Body of pancreas (tissue), 4 donors: ENCODE data around the gene ZNF891. TPM values are rescaled to one million over a fixed set of nuclear protein-coding genes. Genes with fewer than 3 reads are reported as not detected.

ENCODE experiments used
- ATAC-seq: fragments of 150-250 bp; one replicate; pipeline ENCODE4 v1.9.1; 2016
- DNase-seq, 4 donors: peaks; one replicate each; pipeline ENCODE4 v3.0.0-alpha.2; 2019
- H3K27ac ChIP-seq, 4 donors: fragments of 200-600 bp; sonication (generic); 1 replicate in 3 of 4; 2 replicates in 1 of 4; pipeline versions ENCODE4 v1.5.1 to v1.6.1; 2016 to 2019; ENCODE audit warnings: mild to moderate bottlenecking in 1 of 4, mixed read lengths in 1 of 4, moderate library complexity in 1 of 4
- H3K27me3 ChIP-seq, 2 donors: fragments of 200-600 bp; sonication (generic); one replicate each; pipeline ENCODE4 v1.6.0; 2016; ENCODE audit warnings: mild to moderate bottlenecking in 1 of 2
- H3K36me3 ChIP-seq, 2 donors: fragments of 200-600 bp; sonication (generic); replicated peaks in 1 of 2; 2 replicates each; pipeline ENCODE4 v1.5.1; 2016; ENCODE audit warnings: low read depth in 2 of 2; ENCODE audit not compliant: insufficient read depth in 1 of 2
- H3K4me1 ChIP-seq: fragments of 200-600 bp; sonication (generic); one replicate; pipeline ENCODE4 v1.6.0; 2016
- H3K4me3 ChIP-seq, 2 donors: fragments of 200-600 bp; sonication (generic); 1 replicate in 1 of 2; 2 replicates in 1 of 2; pipeline ENCODE4 v1.5.1; 2016 to 2019
- H3K9me3 ChIP-seq, 3 donors: fragments of 200-600 bp; sonication (generic); 1 replicate in 2 of 3; 2 replicates in 1 of 3; pipeline ENCODE4 v1.5.1; 2016
- POLR2A ChIP-seq, 3 donors: fragments of 450-650 bp; IDR thresholded peaks; one replicate each; pipeline ENCODE4 v1.6.1; 2016; ENCODE audit warnings: antibody characterized with exemption in 3 of 3, mild to moderate bottlenecking in 2 of 3
- WGBS, 2 donors: methylation state at CpG; one replicate each; pipeline ENCODE4 v1.1.5; 2017; 5-methylcytosine and 5-hydroxymethylcytosine counted together
- intact Hi-C: fragments of 100-400 bp; cut with DNase I; formaldehyde crosslinking; loops from one replicate; pipeline ENCODE4 v1.15.1; 2023
- total RNA-seq, 2 donors: library from RNA; depleted of rRNA; stranded (reverse); fragments of >200 nt; gene quantifications; one replicate each; pipeline ENCODE4 v1.1.0, GENCODE V29; 2016
- TF ChIP-seq, protein P1 (sequence below), 7 experiments: fragments of 450-650 bp in 4 of 7; fragments of 200-600 bp in 3 of 7; sonication (generic) in 3 of 7; IDR thresholded peaks; one replicate each; pipeline ENCODE4 v1.5.1; 2016 to 2019; ENCODE audit warnings: antibody characterized with exemption in 7 of 7

Gene ZNF891
- total RNA-seq, 2 donors from 2014 or later: 2.0 to 3.1 TPM

DNA sequence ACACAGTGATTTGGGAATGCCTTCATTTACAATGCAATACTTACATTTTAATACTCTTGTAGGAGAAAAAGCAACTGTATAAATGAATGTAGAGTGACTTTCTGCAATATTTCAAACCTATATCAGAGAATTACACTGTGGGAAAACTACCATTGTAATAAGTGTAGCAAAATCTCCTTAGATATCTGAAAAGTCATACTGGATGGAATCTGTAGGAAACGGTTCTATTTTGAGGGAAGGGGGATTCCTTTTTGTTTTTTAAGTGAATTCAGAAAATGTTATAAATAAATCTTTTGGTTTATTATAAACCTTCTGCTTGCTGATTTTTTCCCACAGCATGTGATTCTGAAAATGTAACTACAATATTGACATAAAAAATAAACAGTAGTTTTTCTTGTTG, 23.0 kb downstream of the ZNF891 start:
- no peaks in the 10 kb centered on the region for H3K4me1 ChIP-seq
- WGBS, 2 donors: 100% methylated on average over 1 of the region's 1 CpG
- no peak overlapping the region for H3K4me3 ChIP-seq
- H3K27ac ChIP-seq: no peak overlapping the region
- H3K27me3 ChIP-seq: no peaks in the 10 kb centered on the region
- intact Hi-C loops: no loop called here
- DNase-seq (no peak), ATAC-seq (no peak)
- TF ChIP-seq, protein P1, sequence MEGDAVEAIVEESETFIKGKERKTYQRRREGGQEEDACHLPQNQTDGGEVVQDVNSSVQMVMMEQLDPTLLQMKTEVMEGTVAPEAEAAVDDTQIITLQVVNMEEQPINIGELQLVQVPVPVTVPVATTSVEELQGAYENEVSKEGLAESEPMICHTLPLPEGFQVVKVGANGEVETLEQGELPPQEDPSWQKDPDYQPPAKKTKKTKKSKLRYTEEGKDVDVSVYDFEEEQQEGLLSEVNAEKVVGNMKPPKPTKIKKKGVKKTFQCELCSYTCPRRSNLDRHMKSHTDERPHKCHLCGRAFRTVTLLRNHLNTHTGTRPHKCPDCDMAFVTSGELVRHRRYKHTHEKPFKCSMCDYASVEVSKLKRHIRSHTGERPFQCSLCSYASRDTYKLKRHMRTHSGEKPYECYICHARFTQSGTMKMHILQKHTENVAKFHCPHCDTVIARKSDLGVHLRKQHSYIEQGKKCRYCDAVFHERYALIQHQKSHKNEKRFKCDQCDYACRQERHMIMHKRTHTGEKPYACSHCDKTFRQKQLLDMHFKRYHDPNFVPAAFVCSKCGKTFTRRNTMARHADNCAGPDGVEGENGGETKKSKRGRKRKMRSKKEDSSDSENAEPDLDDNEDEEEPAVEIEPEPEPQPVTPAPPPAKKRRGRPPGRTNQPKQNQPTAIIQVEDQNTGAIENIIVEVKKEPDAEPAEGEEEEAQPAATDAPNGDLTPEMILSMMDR (IDR thresholded peaks at IDR 0.05): no peak
- TF ChIP-seq POLR2A (IDR thresholded peaks at IDR 0.05): no peak
- H3K9me3 ChIP-seq: peaks cover 0 to 89% (median 16%) of the 10 kb centered on the region in 3 donors
- peaks cover 24 to 38% of the 10 kb centered on the region in 2 donors for H3K36me3 ChIP-seq

GRCh38 chr12:133106253-133106652, 23.8 kb downstream of the ZNF891 start:
- intact Hi-C loops: no loop called here
- Histone ChIP-seq H3K9me3 (peaks cover 0 to 96% (median 16%) of the 10 kb centered on the region in 3 donors), H3K27me3 (no peaks in the 10 kb centered on the region), H3K4me1 (no peaks in the 10 kb centered on the region), H3K4me3 (no peak overlapping the region), H3K27ac (no peak overlapping the region), H3K36me3 (peaks cover 26 to 46% of the 10 kb centered on the region in 2 donors)
- DNase-seq: no peak
- no peak for TF ChIP-seq POLR2A (IDR thresholded peaks at IDR 0.05)
- TF ChIP-seq, protein P1 (IDR thresholded peaks at IDR 0.05): no peak
- ATAC-seq: no peak
- 97 to 99% methylated on average over 5 of the region's 5 CpGs for WGBS, 2 donors

GRCh38 chr12:133105620-133106019, 24.5 kb downstream of the ZNF891 start:
- Histone ChIP-seq H3K27me3 (no peaks in the 10 kb centered on the region), H3K4me3 (no peak overlapping the region), H3K9me3 (peaks cover 0 to 97% (median 16%) of the 10 kb centered on the region in 3 donors), H3K4me1 (no peaks in the 10 kb centered on the region), H3K36me3 (peaks cover 30 to 51% of the 10 kb centered on the region in 2 donors), H3K27ac (no peak overlapping the region)
- intact Hi-C loops: no loop called here
- no peak for DNase-seq
- TF ChIP-seq POLR2A (IDR thresholded peaks at IDR 0.05): no peak
- TF ChIP-seq, protein P1 (IDR thresholded peaks at IDR 0.05): no peak
- WGBS, 2 donors: 97 to 100% methylated on average over 3 of the region's 3 CpGs
- ATAC-seq: no peak

- Histone ChIP-seq H3K9me3 (peaks cover 0 to 39% (median 3%) of the 10 kb centered on the region in 3 donors), H3K4me1 (peaks cover 20% of the 10 kb centered on the region), H3K4me3 (no peak overlapping the region), H3K27ac (no peak overlapping the region), H3K36me3 (peaks cover 17 to 36% of the 10 kb centered on the region in 2 donors), H3K27me3 (no peaks in the 10 kb centered on the region)
- intact Hi-C loops: no loop called here
- no peak for TF ChIP-seq POLR2A (IDR thresholded peaks at IDR 0.05)
- WGBS, 2 donors: 97 to 98% methylated on average over 6 of the region's 6 CpGs
- ATAC-seq (no peak), DNase-seq (no peak)
These were observed 46.7 kb downstream of the ZNF891 start for GRCh38 chr12:133083345-133083744.

DNA sequence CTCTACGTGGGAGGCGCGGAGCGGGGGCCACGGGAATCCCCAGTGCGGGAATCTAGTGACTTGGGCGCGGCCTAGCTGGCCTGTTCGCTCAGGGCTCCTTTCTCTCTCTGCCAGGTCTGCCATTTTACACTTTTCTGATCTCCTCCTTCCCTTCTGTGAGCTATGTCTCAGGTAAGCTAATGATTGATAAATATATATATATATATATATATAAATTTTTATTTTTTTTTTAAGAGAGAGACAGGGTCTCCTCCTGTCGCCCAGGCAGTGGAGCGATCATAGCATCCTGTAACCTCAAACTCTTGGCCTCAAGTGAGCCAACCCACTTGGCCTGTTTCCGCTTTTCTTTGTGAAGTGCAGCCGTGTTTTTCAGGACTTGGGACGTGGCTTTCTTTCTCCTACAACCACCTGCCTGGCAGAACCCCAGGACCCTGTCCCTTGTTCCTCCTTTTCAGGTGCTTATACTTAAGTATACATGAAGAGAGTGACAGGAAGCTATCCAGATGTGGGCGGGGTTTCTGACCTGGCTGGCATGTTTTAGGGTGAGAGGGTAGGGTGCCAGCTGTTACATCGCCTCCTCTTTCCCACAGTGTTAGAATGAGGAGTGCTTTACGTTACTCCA, 48.8 kb downstream of the ZNF891 start:
- TF ChIP-seq POLR2A (IDR thresholded peaks at IDR 0.05): no peak
- TF ChIP-seq, protein P1 (IDR thresholded peaks at IDR 0.05): no peak
- peak; percentile 3 to 28 (median 12) for DNase-seq
- intact Hi-C loops: no loop called here
- WGBS, 2 donors: 22 to 23% methylated on average over 14 to 17 of the region's 17 CpGs
- H3K27me3 ChIP-seq: no peaks in the 10 kb centered on the region
- peaks cover 20% of the 10 kb centered on the region for H3K4me1 ChIP-seq
- H3K27ac ChIP-seq: peak overlapping the region; percentile 88 to 98 (median 95)
- H3K4me3 ChIP-seq: peak overlapping the region; percentile 24 to 85
- no peak for ATAC-seq
- H3K9me3 ChIP-seq: peaks cover 0 to 51% (median 3%) of the 10 kb centered on the region in 3 donors
- peaks cover 16 to 23% of the 10 kb centered on the region in 2 donors for H3K36me3 ChIP-seq
